ENCODE data around the gene EBP.

The EBP gene

GRCh38 chrX:48521353-48522243 lies at the start of gene EBP:
Gene EBP, plus strand, starts transcription at chrX:48521808. Its CDS starts 1,964 bp downstream, at chrX:48523772.
- DNase-seq (ENCODE audit: low read depth in 2 of 2, low spot score in 1 of 2), result peak; percentile 67 to 86

DNA sequence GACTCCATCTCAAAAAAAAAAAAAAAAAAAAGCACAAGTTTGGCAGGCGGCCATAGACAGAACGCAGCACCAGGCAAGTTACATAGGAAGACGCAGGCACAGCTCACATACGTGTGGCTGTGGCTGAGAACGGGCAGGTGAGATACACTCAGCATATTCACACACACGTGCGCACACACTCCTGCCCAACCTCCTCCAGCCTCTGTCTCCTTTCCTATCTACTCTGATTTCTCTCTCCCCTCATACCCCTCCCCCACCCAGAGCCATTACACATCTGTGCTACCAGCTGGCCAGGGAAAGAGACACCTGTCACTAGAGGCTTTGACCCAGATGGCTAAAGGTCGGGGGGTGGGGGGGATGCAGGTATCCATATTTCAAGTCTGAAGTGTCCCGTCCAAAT lies 49.4 kb upstream of the EBP start:
- DNase-seq (ENCODE audit: low read depth in 2 of 2, low spot score in 1 of 2), result no peak

DNA sequence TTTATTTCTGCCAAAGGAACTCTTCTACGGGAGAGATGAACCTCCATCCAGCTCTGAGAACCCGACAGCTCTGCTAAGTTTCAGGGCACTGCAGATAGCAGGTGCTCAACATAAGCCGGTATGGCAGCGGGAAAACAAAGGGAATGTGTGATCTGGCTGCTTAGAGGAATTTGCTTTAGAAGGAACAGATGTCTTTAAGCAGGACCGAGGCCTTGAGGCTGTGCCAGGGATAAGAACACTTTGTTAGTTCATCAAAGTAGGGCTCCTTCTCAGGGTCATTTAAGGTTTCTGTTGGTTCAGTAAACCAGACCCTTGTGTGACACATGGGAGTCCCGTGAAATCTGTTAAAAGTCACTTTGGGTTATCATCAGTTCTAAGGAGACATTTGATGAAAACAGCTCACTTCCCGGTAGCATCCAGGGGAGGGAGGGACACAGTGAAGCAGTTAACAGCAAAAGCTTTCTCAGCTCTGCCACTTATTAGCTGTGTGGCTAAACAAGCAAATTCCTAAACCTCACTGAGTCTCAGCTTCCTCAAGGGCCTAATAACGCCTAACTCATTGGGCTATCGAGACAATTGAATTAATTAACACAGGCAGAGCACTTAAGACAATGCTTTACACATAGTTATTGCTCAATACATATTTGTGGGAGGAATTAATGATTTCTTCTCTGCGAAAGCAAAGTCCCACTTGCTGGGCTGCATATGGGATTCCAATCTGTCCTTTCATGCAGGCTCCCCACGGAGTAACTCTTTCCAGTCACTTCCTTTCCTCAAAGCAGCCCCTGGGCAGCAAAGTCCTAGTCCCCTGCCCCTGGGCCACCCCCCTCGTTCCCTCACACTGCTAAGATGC lies 48.5 kb upstream of the EBP start:
- no peak for DNase-seq (ENCODE audit: low read depth in 2 of 2, low spot score in 1 of 2)

- DNase-seq (ENCODE audit: low read depth in 2 of 2, low spot score in 1 of 2), result no peak
Measured at GRCh38 chrX:48473704-48473990, 48.0 kb upstream of the EBP start.

GRCh38 chrX:48474127-48474526 lies 47.5 kb upstream of the EBP start:
- DNase-seq (ENCODE audit: low read depth in 2 of 2, low spot score in 1 of 2), result no peak

- DNase-seq (ENCODE audit: low read depth in 2 of 2, low spot score in 1 of 2), result no peak
Measured at GRCh38 chrX:48474581-48474980, 47.0 kb upstream of the EBP start.

DNA sequence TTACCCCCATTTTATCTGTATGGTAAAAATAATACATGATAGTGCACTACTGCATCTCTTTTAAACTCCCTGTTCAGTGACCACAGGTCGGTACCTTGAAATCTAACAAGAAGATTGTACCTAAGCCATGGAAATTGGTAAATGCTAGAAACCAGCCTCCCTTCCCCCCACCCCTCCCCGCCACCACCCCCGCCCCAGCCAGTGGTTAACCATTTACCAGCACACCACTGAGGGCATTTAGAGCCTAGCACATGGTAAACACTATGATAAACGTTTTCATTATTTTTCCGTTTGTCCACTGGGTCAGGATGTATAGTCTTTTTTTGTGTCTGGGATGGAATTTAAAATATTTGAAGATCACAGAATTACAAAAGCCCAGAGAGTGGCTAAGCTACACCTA lies 46.3 kb upstream of the EBP start:
- no peak for DNase-seq (ENCODE audit: low read depth in 2 of 2, low spot score in 1 of 2)

GRCh38 chrX:48475774-48476577 lies 45.6 kb upstream of the EBP start, which contains the start of gene FTSJ1:
Gene FTSJ1, plus strand, starts transcription at chrX:48476199. Its CDS starts 1,849 bp downstream, at chrX:48478048.
- peak; percentile 59 to 72 for DNase-seq (ENCODE audit: low read depth in 2 of 2, low spot score in 1 of 2)

DNA sequence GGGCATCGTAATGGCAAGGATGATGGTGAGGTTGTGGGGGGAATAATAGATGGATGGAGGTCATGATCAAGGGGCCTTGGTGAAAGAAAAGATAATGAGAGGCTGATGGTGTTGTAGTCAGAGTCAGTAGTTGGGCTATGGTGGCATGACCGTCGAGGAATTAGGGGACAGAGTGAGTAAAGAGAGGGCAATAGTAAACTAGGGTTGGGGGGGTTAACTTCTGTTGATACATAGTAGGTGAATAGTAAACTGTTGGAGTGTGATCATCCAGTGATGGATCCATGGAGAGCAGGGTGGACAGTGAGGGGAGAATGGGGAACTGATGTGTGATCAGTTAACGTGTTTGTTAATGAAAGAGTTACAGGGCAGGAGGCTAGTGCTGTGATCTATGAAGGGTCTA lies 44.7 kb upstream of the EBP start:
- no peak for DNase-seq (ENCODE audit: low read depth in 2 of 2, low spot score in 1 of 2)

DNA sequence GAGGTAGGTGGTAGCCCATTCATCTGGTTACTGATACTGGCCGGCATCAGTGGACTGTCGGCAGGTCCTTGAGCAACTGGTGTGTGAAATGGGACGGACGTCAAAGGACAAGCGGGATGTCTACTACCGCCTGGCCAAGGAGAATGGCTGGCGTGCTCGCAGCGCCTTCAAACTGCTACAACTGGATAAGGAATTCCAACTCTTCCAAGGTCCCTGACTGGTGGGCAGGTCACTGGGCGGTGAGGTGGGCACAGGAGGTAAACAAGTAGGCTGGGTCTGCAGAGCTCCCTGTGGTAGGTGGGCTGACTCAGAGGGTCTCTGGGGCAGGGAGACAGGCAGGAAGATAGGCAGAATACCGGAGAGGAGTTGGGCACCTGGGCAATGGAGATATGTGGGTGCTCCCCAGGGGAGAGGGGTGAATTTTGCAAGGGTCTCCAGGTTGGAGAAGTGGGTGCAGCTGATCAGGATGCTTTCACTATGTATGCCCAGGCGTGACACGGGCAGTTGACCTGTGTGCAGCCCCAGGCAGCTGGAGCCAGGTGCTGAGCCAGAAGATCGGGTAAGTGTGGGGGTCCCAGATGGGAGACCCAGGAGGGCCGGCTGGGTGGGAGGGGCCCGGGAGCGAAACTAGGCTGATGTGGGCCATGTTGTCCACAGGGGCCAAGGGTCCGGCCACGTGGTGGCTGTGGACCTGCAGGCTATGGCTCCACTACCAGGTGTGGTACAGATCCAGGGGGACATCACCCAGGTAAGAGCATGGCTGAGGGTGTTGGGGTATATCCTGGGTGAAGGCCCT lies 43.5 kb upstream of the EBP start:
- DNase-seq (ENCODE audit: low read depth in 2 of 2, low spot score in 1 of 2), result no peak

DNA sequence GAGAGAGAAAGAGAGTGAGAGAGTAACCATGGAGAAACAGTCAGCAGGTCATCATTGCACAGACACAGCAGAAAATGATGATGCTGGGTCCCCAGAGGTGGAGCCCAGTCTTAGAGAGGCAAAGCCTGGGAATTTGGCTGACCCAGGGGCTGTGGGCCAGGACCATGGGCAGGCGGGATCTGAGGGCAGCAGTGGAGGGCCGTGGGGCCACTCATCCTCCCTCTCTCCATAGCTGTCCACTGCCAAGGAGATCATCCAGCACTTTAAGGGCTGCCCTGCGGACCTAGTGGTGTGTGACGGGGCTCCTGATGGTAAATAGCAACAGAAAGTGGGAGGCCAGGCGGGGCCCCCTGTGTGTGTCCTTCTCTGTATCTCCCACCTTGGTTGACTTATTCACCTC lies 42.8 kb upstream of the EBP start:
- DNase-seq (ENCODE audit: low read depth in 2 of 2, low spot score in 1 of 2), result no peak

DNA sequence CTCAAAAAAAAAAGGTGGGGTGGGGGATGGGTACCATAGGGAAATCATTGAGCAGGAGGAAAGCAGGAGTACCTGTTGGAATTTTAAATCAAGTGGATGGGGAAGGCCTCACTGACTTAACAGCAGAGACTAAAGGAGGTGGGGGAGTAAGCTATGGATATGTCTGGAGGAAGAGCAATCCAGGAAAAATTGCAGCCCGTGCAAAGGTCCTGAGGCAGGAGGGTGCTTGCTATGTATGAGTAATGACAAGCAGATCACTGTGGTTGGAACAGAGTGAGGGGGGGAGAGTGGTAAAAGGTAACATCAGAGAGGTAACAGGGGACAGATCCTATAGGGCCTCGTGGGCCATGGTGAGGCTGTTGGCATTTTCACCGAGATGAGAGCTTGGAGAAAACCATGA lies 41.5 kb upstream of the EBP start:
- no peak for DNase-seq (ENCODE audit: low read depth in 2 of 2, low spot score in 1 of 2)

DNA sequence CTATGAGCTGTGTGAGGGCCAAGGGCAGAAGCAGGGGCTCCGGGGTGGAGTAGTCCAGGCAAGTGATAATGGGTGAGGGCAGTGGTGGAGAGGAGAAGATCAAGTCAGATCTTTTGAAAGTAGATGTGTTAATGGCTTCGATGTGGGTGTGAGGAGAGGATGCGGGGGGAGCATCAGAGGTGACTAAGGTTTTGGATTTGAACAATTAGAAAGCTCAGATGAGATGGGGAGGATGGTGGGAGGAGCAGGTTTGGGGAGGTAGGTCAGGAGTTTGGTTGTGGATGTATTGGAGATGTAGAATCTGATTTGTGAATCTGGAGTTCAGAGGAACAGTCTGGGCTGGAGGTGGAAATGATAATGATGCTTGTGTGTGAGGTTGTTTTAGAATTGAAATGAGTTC lies 41.0 kb upstream of the EBP start:
- no peak for DNase-seq (ENCODE audit: low read depth in 2 of 2, low spot score in 1 of 2)

GRCh38 chrX:48482526-48482925 lies 39.1 kb upstream of the EBP start:
- no peak for DNase-seq (ENCODE audit: low read depth in 2 of 2, low spot score in 1 of 2)

- DNase-seq (ENCODE audit: low read depth in 2 of 2, low spot score in 1 of 2), result no peak
Measured at GRCh38 chrX:48487362-48487798, 34.2 kb upstream of the EBP start.

- no peak for DNase-seq (ENCODE audit: low read depth in 2 of 2, low spot score in 1 of 2)
Measured at GRCh38 chrX:48488034-48488433, 33.6 kb upstream of the EBP start.

- DNase-seq (ENCODE audit: low read depth in 2 of 2, low spot score in 1 of 2), result no peak
Measured at GRCh38 chrX:48489296-48489695, 32.3 kb upstream of the EBP start.

- no peak for DNase-seq (ENCODE audit: low read depth in 2 of 2, low spot score in 1 of 2)
Measured at GRCh38 chrX:48489892-48490291, 31.7 kb upstream of the EBP start.

- no peak for DNase-seq (ENCODE audit: low read depth in 2 of 2, low spot score in 1 of 2)
Measured at GRCh38 chrX:48490661-48491060, 30.9 kb upstream of the EBP start.

- DNase-seq (ENCODE audit: low read depth in 2 of 2, low spot score in 1 of 2), result no peak
Measured at GRCh38 chrX:48491809-48492208, 29.8 kb upstream of the EBP start.

All from stimulated activated CD8-positive, alpha-beta memory T cell treated with anti-CD3 and anti-CD28 coated beads, Interleukin-4, amount 100 ng/mL, for 1 hour (primary cell).